Mesenchymal stem cell (in vitro differentiated cells and primary cell): ENCODE results near the gene KDM8.

Experiments used
- DNase-seq: peaks from one replicate; pipeline ENCODE4 v3.0.0-alpha.2; 2013
- H2AFZ ChIP-seq: one replicate; pipeline ENCODE4 v1.6.1; 2013; ENCODE audit warnings: low read depth, mild to moderate bottlenecking, control low read depth, inconsistent platforms, low read length, moderate library complexity
- H2AK5ac ChIP-seq: 2 replicates; pipeline ENCODE4 v1.6.1; 2013; ENCODE audit warnings: low read length, moderate library complexity, mild to moderate bottlenecking, inconsistent platforms; ENCODE audit not compliant: severe bottlenecking
- H2BK120ac ChIP-seq: one replicate; pipeline ENCODE4 v1.6.1; 2013; ENCODE audit warnings: low read depth, mild to moderate bottlenecking, inconsistent platforms, low read length, moderate library complexity
- H2BK12ac ChIP-seq, 2 experiments: one replicate each; pipeline ENCODE4 v1.6.1; 2013; ENCODE audit warnings: inconsistent platforms in 2 of 2, low read length in 2 of 2, mild to moderate bottlenecking in 2 of 2, moderate library complexity in 2 of 2, control low read depth in 1 of 2
- H2BK15ac ChIP-seq: one replicate; pipeline ENCODE4 v1.6.1; 2013; ENCODE audit warnings: mild to moderate bottlenecking, low read depth, inconsistent platforms; ENCODE audit not compliant: poor library complexity, severe bottlenecking
- H2BK5ac ChIP-seq: 2 replicates; pipeline ENCODE4 v1.6.1; 2013; ENCODE audit warnings: low read depth, mild to moderate bottlenecking, low read length, control low read depth, inconsistent platforms; ENCODE audit not compliant: poor library complexity, severe bottlenecking
- H3K14ac ChIP-seq, 2 experiments: one replicate each; pipeline ENCODE4 v1.6.1; 2013; ENCODE audit warnings: inconsistent platforms in 2 of 2, low read length in 2 of 2, control low read depth in 1 of 2, mild to moderate bottlenecking in 1 of 2, moderate library complexity in 1 of 2
- H3K18ac ChIP-seq, 2 experiments: one replicate each; pipeline ENCODE4 v1.6.1; 2013; ENCODE audit warnings: inconsistent platforms in 2 of 2, low read length in 2 of 2, control low read depth in 1 of 2, low read depth in 1 of 2, mild to moderate bottlenecking in 1 of 2
- H3K23ac ChIP-seq, 2 experiments: one replicate each; pipeline ENCODE4 v1.6.1; 2013; ENCODE audit warnings: inconsistent platforms in 2 of 2, low read length in 2 of 2, mild to moderate bottlenecking in 2 of 2, moderate library complexity in 2 of 2, control low read depth in 1 of 2
- H3K27ac ChIP-seq: 2 replicates; pipeline ENCODE4 v1.5.1; 2013; ENCODE audit warnings: mild to moderate bottlenecking, moderate library complexity, low read length, control low read depth, inconsistent platforms; ENCODE audit not compliant: poor library complexity, severe bottlenecking
- H3K27me3 ChIP-seq, 2 experiments: 2 replicates each; pipeline versions ENCODE4 v1.6.1 to v1.7.0; 2013; ENCODE audit warnings: low read length in 2 of 2, mild to moderate bottlenecking in 2 of 2, moderate library complexity in 2 of 2, control low read depth in 1 of 2, inconsistent platforms in 1 of 2; ENCODE audit not compliant: control insufficient read depth in 1 of 2, insufficient read depth in 1 of 2
- H3K36me3 ChIP-seq, 2 experiments: 2 replicates each; pipeline versions ENCODE4 v1.6.1 to v1.7.0; 2013; ENCODE audit warnings: low read length in 2 of 2, control low read depth in 1 of 2, inconsistent platforms in 1 of 2, low read depth in 1 of 2, mild to moderate bottlenecking in 1 of 2; ENCODE audit not compliant: insufficient read depth in 2 of 2, control insufficient read depth in 1 of 2
- H3K4ac ChIP-seq, 2 experiments: one replicate each; pipeline ENCODE4 v1.6.1; 2013; ENCODE audit warnings: inconsistent platforms in 2 of 2, low read length in 2 of 2, mild to moderate bottlenecking in 2 of 2, moderate library complexity in 2 of 2, control low read depth in 1 of 2, low read depth in 1 of 2
- H3K4me1 ChIP-seq: 2 replicates; pipeline ENCODE4 v1.6.1; 2013; ENCODE audit warnings: low read depth, low read length, control low read depth; ENCODE audit not compliant: control insufficient read depth, insufficient read depth
- H3K4me2 ChIP-seq: 2 replicates; pipeline ENCODE4 v1.6.1; 2013; ENCODE audit warnings: low read length, mild to moderate bottlenecking, inconsistent platforms; ENCODE audit not compliant: poor library complexity, severe bottlenecking
- H3K4me3 ChIP-seq, 2 experiments: 2 replicates each; pipeline versions ENCODE4 v1.5.1 to v1.7.0; 2013; ENCODE audit warnings: low read length in 2 of 2, mild to moderate bottlenecking in 2 of 2, control low read depth in 1 of 2, low read depth in 1 of 2; ENCODE audit not compliant: insufficient read depth in 1 of 2
- H3K79me1 ChIP-seq: replicated peaks from 2 replicates; pipeline ENCODE4 v1.6.1; 2013; ENCODE audit warnings: mild to moderate bottlenecking, control low read depth, low read length, inconsistent platforms; ENCODE audit not compliant: poor library complexity, severe bottlenecking
- H3K9ac ChIP-seq: 2 replicates; pipeline ENCODE4 v1.7.0; 2013; ENCODE audit warnings: mild to moderate bottlenecking, low read length, moderate library complexity
- H3K9me3 ChIP-seq: 2 replicates; pipeline ENCODE4 v1.7.0; 2013; ENCODE audit warnings: mild to moderate bottlenecking, low read length; ENCODE audit not compliant: control insufficient read depth
- H4K8ac ChIP-seq: one replicate; pipeline ENCODE4 v1.6.1; 2013; ENCODE audit warnings: inconsistent platforms, mild to moderate bottlenecking, low read length, moderate library complexity
- H4K91ac ChIP-seq: one replicate; pipeline ENCODE4 v1.6.1; 2013; ENCODE audit warnings: mild to moderate bottlenecking, low read length, inconsistent platforms
- WGBS: methylation state at CpG from one replicate; pipeline ENCODE4 v1.1.7; 2013; ENCODE audit warnings: mixed read lengths; 5-methylcytosine and 5-hydroxymethylcytosine counted together

Gene KDM8

DNA sequence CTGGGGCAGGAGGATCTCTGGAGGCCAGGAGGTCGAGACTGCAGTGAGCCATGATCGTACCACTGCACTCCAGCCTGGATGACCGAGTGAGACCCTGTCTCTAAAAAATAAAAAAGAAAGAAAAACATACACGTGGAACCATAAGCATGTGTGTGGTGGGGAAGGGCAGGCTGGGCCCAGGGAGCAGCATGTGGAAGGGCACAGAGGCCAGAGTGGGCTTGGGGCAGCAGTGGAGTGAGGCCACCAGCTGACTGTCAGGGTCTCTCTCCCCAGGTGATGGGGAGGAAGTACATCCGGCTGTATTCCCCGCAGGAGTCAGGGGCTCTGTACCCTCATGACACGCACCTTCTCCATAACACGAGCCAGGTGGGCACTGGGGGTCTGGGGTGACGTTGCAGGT lies 16.8 kb downstream of the KDM8 start:
- H2AK5ac ChIP-seq = no peak overlapping the region
- no peak overlapping the region for H3K27ac ChIP-seq
- no peaks in the 10 kb centered on the region for H3K9me3 ChIP-seq
- no peak for DNase-seq
- no peak overlapping the region for H2BK15ac ChIP-seq
- H3K4ac ChIP-seq = no peak overlapping the region
- no peak overlapping the region for H3K4me3 ChIP-seq
- no peak overlapping the region for H2AFZ ChIP-seq
- no peak overlapping the region for H2BK12ac ChIP-seq
- H3K23ac ChIP-seq = no peak overlapping the region
- no peaks in the 10 kb centered on the region for H3K27me3 ChIP-seq
- peaks cover 15 to 66% of the 10 kb centered on the region in 2 experiments for H3K36me3 ChIP-seq
- H3K4me1 ChIP-seq = peaks cover 10% of the 10 kb centered on the region
- H3K79me1 ChIP-seq = peaks cover 1% of the 10 kb centered on the region
- H2BK5ac ChIP-seq = no peak overlapping the region
- H2BK120ac ChIP-seq = no peak overlapping the region
- no peak overlapping the region for H4K8ac ChIP-seq
- no peak overlapping the region for H4K91ac ChIP-seq
- no peak overlapping the region for H3K14ac ChIP-seq
- 95% methylated on average over 9 of the region's 9 CpGs for WGBS
- H3K18ac ChIP-seq = no peak overlapping the region
- no peak overlapping the region for H3K9ac ChIP-seq
- H3K4me2 ChIP-seq = no peak overlapping the region

DNA sequence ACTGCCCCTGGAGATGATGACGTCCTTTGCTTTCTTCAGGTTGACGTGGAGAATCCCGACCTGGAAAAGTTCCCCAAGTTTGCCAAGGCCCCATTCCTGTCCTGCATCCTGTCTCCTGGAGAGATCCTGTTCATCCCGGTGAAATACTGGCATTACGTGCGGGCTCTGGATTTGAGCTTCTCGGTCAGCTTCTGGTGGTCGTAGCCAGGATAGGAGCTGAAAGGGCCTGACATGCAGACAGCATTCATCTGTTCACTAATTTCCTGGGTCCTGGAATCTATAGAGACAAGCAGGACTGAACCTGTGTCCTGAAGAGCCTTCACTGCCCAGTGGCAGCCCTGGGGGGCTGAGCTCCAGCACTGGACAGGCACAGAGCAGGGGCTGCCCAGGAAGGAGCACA lies 17.2 kb downstream of the KDM8 start:
- Histone ChIP-seq H2AK5ac (no peak overlapping the region), H3K79me1 (peaks cover 1% of the 10 kb centered on the region), H4K8ac (no peak overlapping the region)

DNA sequence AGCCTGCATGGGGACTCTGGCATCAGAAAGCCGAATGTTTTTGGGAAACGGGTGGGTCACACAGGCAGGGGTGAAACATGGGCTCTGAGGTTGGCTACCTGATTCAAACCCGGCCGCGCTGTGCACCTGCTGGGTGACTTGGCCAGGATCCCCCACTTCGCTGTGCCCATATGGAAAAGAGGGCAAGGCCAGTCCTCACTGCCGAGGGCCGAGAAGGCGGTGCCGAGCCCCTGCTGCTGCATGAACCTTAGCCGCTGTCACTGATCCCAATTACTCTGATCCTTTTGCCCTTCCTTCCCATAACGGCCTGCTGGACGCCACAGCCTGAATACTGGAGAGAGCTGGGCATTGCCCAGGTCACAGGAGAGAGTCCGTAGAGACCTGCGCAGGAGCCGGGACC lies 17.7 kb downstream of the KDM8 start:
- H3K14ac ChIP-seq = no peak overlapping the region
- H3K4me2 ChIP-seq = no peak overlapping the region
- H3K4ac ChIP-seq = no peak overlapping the region
- WGBS = 97% methylated on average over 16 of the region's 16 CpGs
- H2AK5ac ChIP-seq = no peak overlapping the region
- peaks cover 10% of the 10 kb centered on the region for H3K4me1 ChIP-seq
- peaks cover 18 to 71% of the 10 kb centered on the region in 2 experiments for H3K36me3 ChIP-seq
- H3K27ac ChIP-seq = no peak overlapping the region
- H2BK12ac ChIP-seq = no peak overlapping the region
- H3K9ac ChIP-seq = peak overlapping the region; percentile 74
- H3K23ac ChIP-seq = no peak overlapping the region
- no peaks in the 10 kb centered on the region for H3K9me3 ChIP-seq
- no peak for DNase-seq
- no peaks in the 10 kb centered on the region for H3K27me3 ChIP-seq
- no peak overlapping the region for H3K4me3 ChIP-seq
- no peak overlapping the region for H2BK5ac ChIP-seq
- H4K8ac ChIP-seq = no peak overlapping the region
- no peak overlapping the region for H2BK15ac ChIP-seq
- no peak overlapping the region for H4K91ac ChIP-seq
- peaks cover 1% of the 10 kb centered on the region for H3K79me1 ChIP-seq
- no peak overlapping the region for H2BK120ac ChIP-seq
- no peak overlapping the region for H3K18ac ChIP-seq
- no peak overlapping the region for H2AFZ ChIP-seq

More for the DNA sequence above, 17.2 kb downstream of the KDM8 start:
- Histone ChIP-seq H3K23ac (no peak overlapping the region), H3K4me1 (peaks cover 10% of the 10 kb centered on the region), H2BK15ac (no peak overlapping the region), H3K18ac (no peak overlapping the region), H3K27me3 (no peaks in the 10 kb centered on the region), H3K9me3 (no peaks in the 10 kb centered on the region), H3K4ac (no peak overlapping the region), H3K27ac (no peak overlapping the region), H3K4me3 (no peak overlapping the region), H2BK12ac (no peak overlapping the region), H2BK120ac (no peak overlapping the region), H4K91ac (no peak overlapping the region), H2BK5ac (no peak overlapping the region), H3K4me2 (no peak overlapping the region), H3K36me3 (peaks cover 18 to 70% of the 10 kb centered on the region in 2 experiments), H3K9ac (no peak overlapping the region), H2AFZ (no peak overlapping the region), H3K14ac (no peak overlapping the region)
- 97% methylated on average over 8 of the region's 8 CpGs for WGBS
- DNase-seq = no peak

DNA sequence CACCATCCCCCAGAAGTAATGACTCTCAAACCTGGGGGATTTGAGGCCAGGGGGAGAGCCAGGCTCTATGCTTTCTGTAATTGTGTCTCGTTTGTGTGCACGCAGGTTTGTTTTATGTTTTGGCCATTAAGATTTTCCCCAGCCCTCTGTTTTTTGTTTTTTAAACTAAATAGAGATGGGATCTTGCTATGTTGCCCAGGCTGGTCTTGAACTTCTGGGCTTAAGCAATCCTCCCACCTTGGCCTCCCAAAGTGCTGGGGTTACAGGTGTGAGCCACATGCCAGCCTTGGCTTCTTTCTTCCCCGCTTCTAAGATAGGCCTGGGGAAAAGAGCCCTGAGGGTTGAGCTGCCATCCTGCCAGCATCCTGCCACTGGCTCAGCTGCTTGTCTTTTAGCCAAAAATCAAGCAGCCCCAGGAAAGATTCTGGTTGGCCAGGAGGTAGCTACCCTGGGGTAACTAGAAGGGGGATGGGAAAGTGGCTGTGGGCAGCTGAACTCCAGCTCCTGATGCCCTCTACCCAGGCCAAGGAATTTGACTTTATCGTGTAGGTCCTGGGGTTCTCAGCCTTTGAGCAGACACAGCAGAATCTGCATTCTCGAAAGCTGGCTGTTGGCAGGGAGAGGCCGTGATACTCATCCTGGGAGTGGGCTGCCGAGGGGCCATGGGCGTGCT lies 18.4 kb downstream of the KDM8 start:
- peak overlapping the region in 1 of 2 experiments; percentile 7 for H2BK12ac ChIP-seq
- no peak overlapping the region for H2BK15ac ChIP-seq

More for the DNA sequence above, 18.4 kb downstream of the KDM8 start:
- Histone ChIP-seq H3K14ac (no peak overlapping the region), H3K27ac (no peak overlapping the region), H3K79me1 (peaks cover 1% of the 10 kb centered on the region), H2AK5ac (no peak overlapping the region), H3K36me3 (peaks cover 21 to 70% of the 10 kb centered on the region in 2 experiments), H3K4me1 (peaks cover 10% of the 10 kb centered on the region), H3K4me3 (peak overlapping the region in 1 of 2 experiments; percentile 50), H2BK120ac (no peak overlapping the region), H2BK5ac (no peak overlapping the region), H3K4ac (peak overlapping the region in 1 of 2 experiments; percentile 35), H4K8ac (peak overlapping the region; percentile 58), H3K23ac (no peak overlapping the region), H3K4me2 (no peak overlapping the region), H3K27me3 (no peaks in the 10 kb centered on the region), H3K9me3 (no peaks in the 10 kb centered on the region), H3K9ac (peak overlapping the region; percentile 74), H2AFZ (no peak overlapping the region), H4K91ac (peak overlapping the region; percentile 10), H3K18ac (no peak overlapping the region)
- 77% methylated on average over 7 of the region's 8 CpGs for WGBS
- DNase-seq = no peak
